ENCODE results near the gene PCSK5.

DNA sequence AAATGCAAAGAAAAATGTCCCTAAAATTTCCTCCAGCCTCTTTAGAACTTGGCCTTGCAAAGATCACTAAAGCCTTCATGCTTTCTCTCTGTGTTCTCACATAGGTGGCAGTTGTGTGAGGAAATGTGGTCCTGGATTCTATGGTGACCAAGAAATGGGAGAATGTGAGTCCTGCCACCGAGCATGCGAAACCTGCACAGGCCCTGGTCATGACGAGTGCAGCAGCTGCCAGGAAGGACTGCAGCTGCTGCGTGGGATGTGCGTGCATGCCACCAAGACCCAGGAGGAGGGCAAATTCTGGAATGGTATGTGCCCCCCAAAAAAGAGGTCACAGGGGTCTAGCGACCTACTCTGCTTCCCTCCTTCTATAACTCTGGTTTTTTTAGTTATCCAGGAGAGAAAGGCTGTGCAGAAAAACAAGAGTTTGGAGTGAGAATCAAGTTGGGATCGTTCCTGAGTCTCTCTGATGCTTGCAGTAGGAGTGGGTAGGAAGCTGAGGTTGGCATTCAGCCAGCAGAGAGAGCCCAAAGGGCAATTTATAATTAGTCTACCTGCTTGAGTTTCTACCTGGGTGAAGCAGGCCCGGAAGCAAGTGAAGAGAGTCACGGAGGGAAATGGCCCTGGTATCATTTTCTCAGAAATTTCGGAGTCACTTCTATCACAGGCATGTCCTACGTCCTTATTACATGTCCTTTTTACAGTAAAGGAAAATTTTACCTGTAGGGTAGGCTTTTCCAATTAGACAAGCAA lies 406.3 kb downstream of the PCSK5 start:
- TF ChIP-seq POLR2AphosphoS5 (IDR thresholded peaks at IDR 0.05), result no peak
- TF ChIP-seq, protein P1, sequence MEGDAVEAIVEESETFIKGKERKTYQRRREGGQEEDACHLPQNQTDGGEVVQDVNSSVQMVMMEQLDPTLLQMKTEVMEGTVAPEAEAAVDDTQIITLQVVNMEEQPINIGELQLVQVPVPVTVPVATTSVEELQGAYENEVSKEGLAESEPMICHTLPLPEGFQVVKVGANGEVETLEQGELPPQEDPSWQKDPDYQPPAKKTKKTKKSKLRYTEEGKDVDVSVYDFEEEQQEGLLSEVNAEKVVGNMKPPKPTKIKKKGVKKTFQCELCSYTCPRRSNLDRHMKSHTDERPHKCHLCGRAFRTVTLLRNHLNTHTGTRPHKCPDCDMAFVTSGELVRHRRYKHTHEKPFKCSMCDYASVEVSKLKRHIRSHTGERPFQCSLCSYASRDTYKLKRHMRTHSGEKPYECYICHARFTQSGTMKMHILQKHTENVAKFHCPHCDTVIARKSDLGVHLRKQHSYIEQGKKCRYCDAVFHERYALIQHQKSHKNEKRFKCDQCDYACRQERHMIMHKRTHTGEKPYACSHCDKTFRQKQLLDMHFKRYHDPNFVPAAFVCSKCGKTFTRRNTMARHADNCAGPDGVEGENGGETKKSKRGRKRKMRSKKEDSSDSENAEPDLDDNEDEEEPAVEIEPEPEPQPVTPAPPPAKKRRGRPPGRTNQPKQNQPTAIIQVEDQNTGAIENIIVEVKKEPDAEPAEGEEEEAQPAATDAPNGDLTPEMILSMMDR (IDR thresholded peaks at IDR 0.05), result no peak

Data from prostate gland (tissue), 2 donors.